Measurements from ENCODE around the gene ACSF2. TPM values are rescaled to one million over a fixed set of nuclear protein-coding genes. Genes with fewer than 3 reads are reported as not detected.

The ACSF2 gene
- total and polyA plus RNA-seq, 2 of the 13 experiments (the other 11 are each of a cell fraction or from before 2014, with no cell fraction given), result 87.3 to 109 TPM

DNA sequence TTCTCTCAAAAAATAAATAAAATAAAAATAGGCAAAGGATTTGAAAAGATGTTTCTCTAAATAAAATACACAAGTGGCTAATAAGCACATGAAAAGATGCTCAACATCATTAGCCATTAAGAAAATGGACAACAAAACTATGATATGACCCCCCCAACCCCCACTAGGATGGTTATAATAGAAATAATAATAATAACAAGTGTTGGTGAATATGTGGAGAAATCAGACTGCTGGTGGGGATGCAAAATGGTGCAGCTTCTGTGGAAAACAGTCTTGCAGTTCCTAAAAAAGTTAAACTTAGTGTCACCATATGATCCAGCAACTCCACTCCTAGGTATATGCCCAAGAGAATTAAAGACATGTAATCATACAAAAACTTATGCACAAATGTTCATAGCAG, 73.3 kb downstream of the ACSF2 start:
- FAIRE-seq, result no peak
- H3K4me1 ChIP-seq (ENCODE audit: insufficient read depth, low read length), result peaks cover 24% of the 10 kb centered on the region
- DNase-seq (ENCODE audit: low spot score), result no peak
- no peak for ATAC-seq
- no TSS peak for BruUV-seq (replicated peaks)
- H4K20me1 ChIP-seq (ENCODE audit: insufficient read depth, low read length), result no peaks in the 10 kb centered on the region
- no peaks in the 10 kb centered on the region for H3K79me2 ChIP-seq (ENCODE audit: insufficient read depth, low read length)
- H3K27ac ChIP-seq (ENCODE audit: extremely low read length, insufficient read depth, low read length), result no peak overlapping the region
- POLR2A ChIA-PET, result no interaction called here
- no peaks in the 10 kb centered on the region; a peak in 4 of 5 replicates for H3K27me3 ChIP-seq (ENCODE audit: control insufficient read depth in 1 of 2, insufficient read depth in 2 of 2, low read length in 2 of 2)
- in situ Hi-C loops (cut with HindIII; ENCODE audit: extremely low pct_ligation_motif_present, low pct_unique_long_range_greater_than_20kb), result no loop called here
- no peaks in the 10 kb centered on the region for H3K36me3 ChIP-seq (replicated peaks in 1 of 2; ENCODE audit: control insufficient read depth in 1 of 2, insufficient read depth in 2 of 2, low read length in 2 of 2)
- H3K9me3 ChIP-seq (ENCODE audit: low read length), result no peaks in the 10 kb centered on the region
- H3K4me2 ChIP-seq (ENCODE audit: low read depth, low read length), result no peak overlapping the region
- H3K4me3 ChIP-seq (replicated peaks in 1 of 3; ENCODE audit: insufficient read depth in 1 of 3, low read depth in 2 of 3, low read length in 3 of 3), result no peak overlapping the region
- intact Hi-C loops (cut with micrococcal nuclease; ENCODE audit: unreplicated experiment), result no loop called here
- no peak overlapping the region for H3K9ac ChIP-seq (ENCODE audit: insufficient read depth, low read depth, low read length)
- H2AFZ ChIP-seq (ENCODE audit: low read length), result no peak overlapping the region
- CTCF ChIA-PET (ENCODE audit: low intra/inter-chr PET ratio, low total read pairs), result no interaction called here
- no peak for TF ChIP-seq YY1 (IDR thresholded peaks at IDR 0.05; ENCODE audit: insufficient read depth, insufficient replicate concordance, low read depth, low read length)
- TF ChIP-seq, protein P1, sequence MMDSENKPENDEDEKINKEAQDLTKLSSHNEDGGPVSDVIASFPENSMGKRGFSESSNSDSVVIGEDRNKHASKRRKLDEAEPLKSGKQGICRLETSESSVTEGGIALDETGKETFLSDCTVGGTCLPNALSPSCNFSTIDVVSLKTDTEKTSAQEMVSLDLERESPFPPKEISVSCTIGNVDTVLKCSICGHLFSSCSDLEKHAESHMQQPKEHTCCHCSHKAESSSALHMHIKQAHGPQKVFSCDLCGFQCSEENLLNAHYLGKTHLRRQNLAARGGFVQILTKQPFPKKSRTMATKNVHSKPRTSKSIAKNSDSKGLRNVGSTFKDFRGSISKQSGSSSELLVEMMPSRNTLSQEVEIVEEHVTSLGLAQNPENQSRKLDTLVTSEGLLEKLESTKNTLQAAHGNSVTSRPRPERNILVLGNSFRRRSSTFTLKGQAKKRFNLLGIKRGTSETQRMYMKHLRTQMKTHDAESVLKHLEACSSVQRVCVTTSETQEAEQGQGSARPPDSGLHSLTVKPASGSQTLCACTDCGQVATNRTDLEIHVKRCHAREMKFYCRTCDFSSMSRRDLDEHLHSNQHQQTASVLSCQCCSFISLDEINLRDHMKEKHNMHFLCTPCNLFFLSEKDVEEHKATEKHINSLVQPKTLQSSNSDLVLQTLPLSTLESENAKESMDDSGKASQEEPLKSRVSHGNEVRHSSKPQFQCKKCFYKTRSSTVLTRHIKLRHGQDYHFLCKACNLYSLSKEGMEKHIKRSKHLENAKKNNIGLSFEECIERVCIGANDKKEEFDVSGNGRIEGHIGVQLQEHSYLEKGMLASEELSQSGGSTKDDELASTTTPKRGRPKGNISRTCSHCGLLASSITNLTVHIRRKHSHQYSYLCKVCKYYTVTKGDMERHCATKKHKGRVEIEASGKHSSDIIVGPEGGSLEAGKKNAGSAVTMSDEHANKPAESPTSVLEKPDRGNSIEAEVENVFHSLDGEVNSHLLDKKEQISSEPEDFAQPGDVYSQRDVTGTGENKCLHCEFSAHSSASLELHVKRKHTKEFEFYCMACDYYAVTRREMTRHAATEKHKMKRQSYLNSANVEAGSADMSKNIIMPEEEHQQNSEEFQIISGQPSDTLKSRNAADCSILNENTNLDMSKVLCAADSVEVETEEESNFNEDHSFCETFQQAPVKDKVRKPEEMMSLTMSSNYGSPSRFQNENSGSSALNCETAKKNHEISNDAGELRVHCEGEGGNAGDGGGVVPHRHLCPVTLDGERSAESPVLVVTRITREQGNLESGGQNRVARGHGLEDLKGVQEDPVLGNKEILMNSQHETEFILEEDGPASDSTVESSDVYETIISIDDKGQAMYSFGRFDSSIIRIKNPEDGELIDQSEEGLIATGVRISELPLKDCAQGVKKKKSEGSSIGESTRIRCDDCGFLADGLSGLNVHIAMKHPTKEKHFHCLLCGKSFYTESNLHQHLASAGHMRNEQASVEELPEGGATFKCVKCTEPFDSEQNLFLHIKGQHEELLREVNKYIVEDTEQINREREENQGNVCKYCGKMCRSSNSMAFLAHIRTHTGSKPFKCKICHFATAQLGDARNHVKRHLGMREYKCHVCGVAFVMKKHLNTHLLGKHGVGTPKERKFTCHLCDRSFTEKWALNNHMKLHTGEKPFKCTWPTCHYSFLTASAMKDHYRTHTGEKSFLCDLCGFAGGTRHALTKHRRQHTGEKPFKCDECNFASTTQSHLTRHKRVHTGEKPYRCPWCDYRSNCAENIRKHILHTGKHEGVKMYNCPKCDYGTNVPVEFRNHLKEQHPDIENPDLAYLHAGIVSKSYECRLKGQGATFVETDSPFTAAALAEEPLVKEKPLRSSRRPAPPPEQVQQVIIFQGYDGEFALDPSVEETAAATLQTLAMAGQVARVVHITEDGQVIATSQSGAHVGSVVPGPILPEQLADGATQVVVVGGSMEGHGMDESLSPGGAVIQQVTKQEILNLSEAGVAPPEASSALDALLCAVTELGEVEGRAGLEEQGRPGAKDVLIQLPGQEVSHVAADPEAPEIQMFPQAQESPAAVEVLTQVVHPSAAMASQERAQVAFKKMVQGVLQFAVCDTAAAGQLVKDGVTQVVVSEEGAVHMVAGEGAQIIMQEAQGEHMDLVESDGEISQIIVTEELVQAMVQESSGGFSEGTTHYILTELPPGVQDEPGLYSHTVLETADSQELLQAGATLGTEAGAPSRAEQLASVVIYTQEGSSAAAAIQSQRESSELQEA (CRISPR knock-in tag; IDR thresholded peaks at IDR 0.05; ENCODE audit: not compliant biosample characterization), result no peak
- TF ChIP-seq ZFP1 (CRISPR knock-in tag; IDR thresholded peaks at IDR 0.05), result no peak
- TF ChIP-seq PHF8 (CRISPR knock-in tag; IDR thresholded peaks at IDR 0.05), result no peak
- TF ChIP-seq ZC3H4 (CRISPR knock-in tag; IDR thresholded peaks at IDR 0.05; ENCODE audit: borderline replicate concordance), result no peak
- TF ChIP-seq, protein P2, sequence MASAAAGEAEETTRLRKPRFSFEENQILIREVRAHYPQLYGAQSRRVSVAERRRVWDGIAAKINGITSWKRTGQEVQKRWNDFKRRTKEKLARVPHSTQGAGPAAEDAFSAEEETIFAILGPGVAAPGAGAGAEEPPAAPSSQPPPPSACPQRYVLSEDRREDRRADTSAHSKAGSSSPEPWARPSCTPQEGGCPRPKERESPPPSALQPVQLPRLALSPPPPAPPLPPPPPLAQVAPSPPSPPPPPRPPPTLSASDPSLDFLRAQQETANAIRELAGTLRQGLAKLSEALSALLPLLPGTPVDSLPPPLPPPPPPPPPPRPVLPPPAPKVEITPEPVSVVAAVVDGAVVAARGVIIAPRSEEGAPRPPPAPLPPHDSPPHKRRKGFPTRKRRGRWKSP (CRISPR knock-in tag; IDR thresholded peaks at IDR 0.05), result no peak
- no peak for TF ChIP-seq ZNF607 (CRISPR knock-in tag; IDR thresholded peaks at IDR 0.05; ENCODE audit: borderline replicate concordance)
- no peak for TF ChIP-seq AKAP8 (CRISPR knock-in tag; IDR thresholded peaks at IDR 0.05)
- TF ChIP-seq, protein P3, sequence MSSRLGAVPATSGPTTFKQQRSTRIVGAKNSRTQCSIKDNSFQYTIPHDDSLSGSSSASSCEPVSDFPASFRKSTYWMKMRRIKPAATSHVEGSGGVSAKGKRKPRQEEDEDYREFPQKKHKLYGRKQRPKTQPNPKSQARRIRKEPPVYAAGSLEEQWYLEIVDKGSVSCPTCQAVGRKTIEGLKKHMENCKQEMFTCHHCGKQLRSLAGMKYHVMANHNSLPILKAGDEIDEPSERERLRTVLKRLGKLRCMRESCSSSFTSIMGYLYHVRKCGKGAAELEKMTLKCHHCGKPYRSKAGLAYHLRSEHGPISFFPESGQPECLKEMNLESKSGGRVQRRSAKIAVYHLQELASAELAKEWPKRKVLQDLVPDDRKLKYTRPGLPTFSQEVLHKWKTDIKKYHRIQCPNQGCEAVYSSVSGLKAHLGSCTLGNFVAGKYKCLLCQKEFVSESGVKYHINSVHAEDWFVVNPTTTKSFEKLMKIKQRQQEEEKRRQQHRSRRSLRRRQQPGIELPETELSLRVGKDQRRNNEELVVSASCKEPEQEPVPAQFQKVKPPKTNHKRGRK (CRISPR knock-in tag; IDR thresholded peaks at IDR 0.05), result no peak
- TF ChIP-seq SATB2 (CRISPR knock-in tag; IDR thresholded peaks at IDR 0.05), result no peak
- TF ChIP-seq SMAD9 (CRISPR knock-in tag; IDR thresholded peaks at IDR 0.05), result no peak
- TF ChIP-seq GABPB1 (CRISPR knock-in tag; IDR thresholded peaks at IDR 0.05), result no peak
- no peak for TF ChIP-seq TSC22D2 (CRISPR knock-in tag; IDR thresholded peaks at IDR 0.05; ENCODE audit: borderline replicate concordance)
- no peak for TF ChIP-seq ZNF879 (CRISPR knock-in tag; IDR thresholded peaks at IDR 0.05)

Measured in HepG2 (cell line).